HL-60/S4 (cell line): Measurements from ENCODE around the gene SLC35B4.

ENCODE experiments used
- in situ Hi-C: fragments of 300-500 bp; cut with MboI; formaldehyde crosslinking; loops from 2 replicates; pipeline ENCODE4 v1.14.3; 2022; ENCODE audit warnings: low sequenced_read_pairs

The SLC35B4 gene

DNA sequence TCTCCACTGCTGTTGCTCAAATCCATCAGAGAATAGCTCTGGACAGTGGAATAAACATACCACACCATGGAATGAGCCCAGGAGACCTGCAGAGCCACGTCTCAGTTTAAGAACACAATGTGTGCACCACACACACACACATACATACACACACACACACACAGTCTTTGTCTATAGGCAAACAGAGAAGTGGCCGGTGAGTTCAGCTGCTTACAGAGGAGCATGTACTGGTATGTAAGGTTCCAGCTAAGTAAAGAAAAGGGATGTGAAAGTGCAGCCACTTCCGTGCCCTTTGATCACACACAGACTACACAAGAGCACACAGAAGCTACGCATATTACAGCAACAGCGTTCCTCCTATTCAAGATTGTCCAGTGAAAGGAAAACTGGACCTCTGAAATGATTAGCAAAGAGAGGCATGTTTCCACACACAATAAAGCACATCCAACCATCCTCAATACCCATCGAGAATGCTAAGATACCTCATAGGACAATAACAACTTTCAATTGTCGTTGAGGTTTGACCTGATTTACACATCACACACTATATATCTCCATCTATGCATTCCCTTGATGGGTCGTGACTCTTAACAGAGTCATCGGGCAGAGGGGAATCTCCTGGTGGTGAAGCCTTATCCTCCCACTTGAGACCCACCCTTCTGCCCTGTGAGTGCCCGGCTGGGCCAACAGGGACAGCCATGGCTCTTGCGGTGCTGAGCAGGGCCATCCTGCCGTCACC is 23.6 kb downstream of the SLC35B4 start:
- in situ Hi-C loops, result no loop called here

GRCh38 chr7:134290286-134290685 is 26.4 kb downstream of the SLC35B4 start:
- in situ Hi-C loops, result no loop called here

DNA sequence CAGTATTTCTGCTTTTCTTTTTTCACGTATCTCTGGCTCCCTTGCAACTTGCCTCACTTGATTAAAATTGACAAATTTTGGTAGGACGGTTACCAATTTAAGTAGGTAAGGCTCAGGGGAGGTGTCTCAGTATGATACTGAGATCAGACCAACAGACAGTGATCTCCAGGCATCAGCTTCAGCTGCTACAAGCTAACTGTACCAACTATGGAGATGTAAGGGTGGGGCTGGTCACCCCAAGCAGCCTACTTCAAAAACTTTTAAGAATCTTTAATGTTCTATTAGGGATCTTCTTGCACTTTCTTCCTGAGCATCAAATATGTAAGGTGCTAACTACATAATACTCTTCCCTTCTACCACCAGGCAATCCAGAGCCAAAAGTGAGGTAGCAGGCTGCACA is 26.9 kb downstream of the SLC35B4 start:
- in situ Hi-C loops, result no loop called here

- in situ Hi-C loops, result no loop called here
Measured at GRCh38 chr7:134289423-134289822, 27.3 kb downstream of the SLC35B4 start.

- in situ Hi-C loops, result no loop called here
Measured at GRCh38 chr7:134287916-134288659, 28.6 kb downstream of the SLC35B4 start.

- in situ Hi-C loops, result no loop called here
Measured at GRCh38 chr7:134284952-134285351, 31.8 kb downstream of the SLC35B4 start.

GRCh38 chr7:134284011-134284410 is 32.7 kb downstream of the SLC35B4 start:
- in situ Hi-C loops, result no loop called here

- in situ Hi-C loops, result no loop called here
Measured at GRCh38 chr7:134280508-134280907, 36.2 kb downstream of the SLC35B4 start.

DNA sequence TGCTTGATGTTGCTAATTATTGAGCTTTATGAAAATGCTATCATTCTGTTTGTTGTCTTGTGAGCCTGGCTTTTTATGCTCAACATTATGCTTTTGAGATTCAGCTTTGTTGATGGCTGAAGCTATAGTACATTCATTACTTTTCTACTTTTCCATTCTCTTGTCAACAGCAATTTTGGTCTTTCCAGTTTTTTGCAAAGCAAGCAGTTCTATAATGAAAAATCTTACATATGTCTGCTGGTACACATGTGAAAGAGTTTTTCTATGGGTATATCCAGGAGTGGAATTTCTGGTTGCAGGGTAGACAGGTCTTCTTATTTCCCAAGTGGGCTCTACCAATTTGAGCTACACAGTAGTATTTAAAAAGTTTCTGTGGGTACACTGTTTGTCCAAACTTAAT is 36.8 kb downstream of the SLC35B4 start:
- in situ Hi-C loops, result no loop called here

- in situ Hi-C loops, result no loop called here
Measured at GRCh38 chr7:134279336-134279735, 37.4 kb downstream of the SLC35B4 start.

- in situ Hi-C loops, result no loop called here
Measured at GRCh38 chr7:134278502-134279153, 38.1 kb downstream of the SLC35B4 start.

GRCh38 chr7:134276951-134277350 is 39.8 kb downstream of the SLC35B4 start:
- in situ Hi-C loops, result no loop called here

DNA sequence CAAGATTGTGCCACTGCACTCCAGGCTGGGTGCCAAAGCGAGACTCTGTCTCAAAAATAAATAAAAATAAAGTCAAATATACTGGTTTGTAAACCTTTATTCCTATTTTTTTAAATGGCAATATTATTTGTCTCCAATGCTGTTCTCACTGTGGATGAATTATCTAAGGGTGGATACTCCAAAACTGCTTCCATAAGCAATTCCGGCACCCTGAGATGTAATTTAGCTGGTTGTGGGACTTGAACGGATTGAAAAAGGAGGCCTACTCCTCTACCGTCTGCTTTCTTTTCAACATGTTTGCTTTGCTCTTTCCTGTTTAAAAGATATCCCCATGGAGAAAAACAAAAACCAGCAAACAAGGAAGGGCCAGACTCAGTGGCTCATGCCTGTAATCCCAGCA is 54.4 kb downstream of the SLC35B4 start:
- in situ Hi-C loops, result no loop called here

DNA sequence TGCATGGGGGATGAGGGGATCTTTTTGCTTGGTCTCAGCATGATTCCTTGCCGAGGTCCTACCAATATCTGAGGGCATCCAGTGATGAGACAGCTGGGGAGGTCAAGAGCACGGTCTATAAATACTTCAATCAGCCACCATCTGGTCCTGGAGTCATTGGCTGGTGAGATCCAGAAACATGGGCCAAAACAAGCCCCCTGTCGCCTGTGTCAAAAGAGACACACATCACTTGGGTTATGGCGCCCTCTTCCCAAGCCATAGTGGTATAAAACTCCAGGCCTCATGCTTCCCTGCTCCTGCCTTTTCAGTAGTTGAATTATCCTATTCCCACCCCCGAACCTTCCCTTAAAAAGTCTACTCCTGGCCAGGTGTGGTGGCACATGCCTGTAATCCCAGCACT is 60.9 kb downstream of the SLC35B4 start:
- in situ Hi-C loops, result no loop called here

DNA sequence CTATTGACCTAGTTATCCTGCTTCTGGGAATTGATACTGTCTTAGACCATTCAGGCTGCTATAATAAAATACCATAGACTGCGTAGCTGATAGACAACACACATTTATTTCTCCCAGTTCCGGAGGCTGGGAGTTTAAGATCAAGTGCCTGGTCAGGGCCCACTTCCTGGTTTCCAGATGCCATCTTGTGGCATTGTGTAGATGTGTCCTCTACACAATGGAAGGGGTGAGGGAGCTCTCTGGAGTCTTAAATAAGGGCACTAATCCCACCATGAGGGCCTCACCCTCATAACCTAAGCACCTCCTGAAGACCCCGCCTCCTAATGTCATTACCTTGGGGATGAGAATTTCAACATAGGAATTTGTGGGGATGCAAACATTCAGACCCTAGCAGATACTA is 62.4 kb downstream of the SLC35B4 start:
- in situ Hi-C loops, result no loop called here

DNA sequence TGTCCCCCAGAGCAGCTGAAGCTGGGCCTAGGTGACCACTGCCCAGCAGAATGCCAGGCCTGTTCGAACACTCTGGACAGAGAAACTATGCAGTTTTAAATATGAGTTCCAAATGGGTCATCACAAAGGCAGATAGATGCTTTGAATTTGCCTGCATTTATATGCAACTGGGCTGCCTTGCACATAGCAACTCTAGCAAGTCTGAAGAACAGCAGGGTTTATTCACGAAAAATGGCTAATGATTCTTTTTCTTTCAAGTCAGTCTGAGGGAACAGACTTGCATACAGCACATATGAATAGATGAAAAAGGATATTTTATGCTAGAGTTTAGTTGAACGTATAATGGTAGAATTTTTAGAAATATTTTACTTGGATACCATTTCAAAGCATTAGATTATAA is 68.5 kb downstream of the SLC35B4 start:
- in situ Hi-C loops, result no loop called here

GRCh38 chr7:134246761-134247160 is 70.0 kb downstream of the SLC35B4 start:
- in situ Hi-C loops, result no loop called here

- in situ Hi-C loops, result no loop called here
Measured at GRCh38 chr7:134246347-134246746, 70.4 kb downstream of the SLC35B4 start.

DNA sequence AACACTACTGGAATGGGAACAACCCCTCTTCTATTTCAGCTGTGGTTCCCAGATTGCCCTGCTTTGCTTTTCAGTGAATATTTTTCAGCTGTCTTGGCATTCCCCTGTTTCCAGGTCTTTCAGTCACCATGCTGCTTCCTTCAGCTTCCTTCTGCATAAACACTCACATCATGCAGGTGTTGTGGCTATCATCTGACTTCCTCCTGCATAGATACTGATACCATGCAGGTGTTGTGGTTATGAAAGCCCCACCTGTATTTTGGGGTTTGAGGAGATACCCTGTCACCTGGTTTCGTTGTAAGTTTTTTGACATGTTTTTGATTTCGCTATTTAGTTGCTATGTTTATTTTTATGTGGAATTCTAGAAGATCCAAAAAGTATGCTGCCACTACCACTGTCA is 71.5 kb downstream of the SLC35B4 start:
- in situ Hi-C loops, result no loop called here
